Neural crest cell (in vitro differentiated cells): Measurements from ENCODE around the gene ASB5. TPM values are rescaled to one million over a fixed set of nuclear protein-coding genes. Genes with fewer than 3 reads are reported as not detected.
"Not testable (repeated sequence)": the region's sequence is repeated elsewhere in the genome, so short reads cannot be mapped to it uniquely, and the experiment has no call there.

Experiments used
- DNase-seq: peaks from one replicate; pipeline ENCODE4 v3.0.0; 2021; ENCODE audit warnings: low read depth, mixed read lengths, low spot score
- H3K27ac Mint-ChIP-seq: one replicate; pipeline ENCODE4 v1.8.0; 2021; ENCODE audit warnings: mild to moderate bottlenecking, mixed read lengths; ENCODE audit not compliant: unreplicated experiment
- H3K27me3 Mint-ChIP-seq: 2 replicates; pipeline ENCODE4 v1.8.0; 2021; ENCODE audit warnings: low read depth, mild to moderate bottlenecking, mixed read lengths
- H3K36me3 Mint-ChIP-seq: 2 replicates; pipeline ENCODE4 v1.8.0; 2021; ENCODE audit warnings: low read depth, mild to moderate bottlenecking, mixed read lengths
- H3K4me1 Mint-ChIP-seq: 2 replicates; pipeline ENCODE4 v1.8.0; 2021; ENCODE audit warnings: mixed read lengths
- H3K4me3 Mint-ChIP-seq: one replicate; pipeline ENCODE4 v1.8.0; 2021; ENCODE audit warnings: mild to moderate bottlenecking, mixed read lengths
- H3K9me3 Mint-ChIP-seq: 2 replicates; pipeline ENCODE4 v1.8.0; 2021; ENCODE audit warnings: mixed read lengths
- CTCF ChIP-seq: fragments of 200-600 bp; sonication (generic); conservative IDR thresholded peaks from 2 replicates; pipeline ENCODE4 v1.5.0; 2021; ENCODE audit warnings: antibody characterized with exemption, mild to moderate bottlenecking
- total RNA-seq: library from RNA; stranded (reverse); gene quantifications from 2 replicates; pipeline ENCODE4 v1.2.1, GENCODE V29; 2021

The ASB5 gene
- total RNA-seq, 1 donor from 2014 or later = not detected

- DNase-seq = no peak
- Mint-ChIP-seq H3K27ac (no peak overlapping the region), H3K27me3 (no peaks in the 10 kb centered on the region), H3K9me3 (no peaks in the 10 kb centered on the region), H3K4me3 (no peak overlapping the region), H3K36me3 (no peaks in the 10 kb centered on the region), H3K4me1 (peaks cover 7% of the 10 kb centered on the region)
- TF ChIP-seq CTCF = no peak
These were observed 21.5 kb upstream of the ASB5 start for GRCh38 chr4:176290520-176290919.

- Mint-ChIP-seq H3K36me3 (no peaks in the 10 kb centered on the region), H3K9me3 (no peaks in the 10 kb centered on the region), H3K4me1 (peaks cover 7% of the 10 kb centered on the region), H3K4me3 (no peak overlapping the region), H3K27me3 (no peaks in the 10 kb centered on the region), H3K27ac (no peak overlapping the region)
- no peak for TF ChIP-seq CTCF
- no peak for DNase-seq
These were observed 20.5 kb upstream of the ASB5 start for GRCh38 chr4:176289561-176289960.

GRCh38 chr4:176288020-176288419 is 19.0 kb upstream of the ASB5 start:
- no peak overlapping the region for H3K4me3 Mint-ChIP-seq
- peaks cover 7% of the 10 kb centered on the region for H3K4me1 Mint-ChIP-seq
- H3K36me3 Mint-ChIP-seq = no peaks in the 10 kb centered on the region
- H3K27ac Mint-ChIP-seq = no peak overlapping the region
- H3K9me3 Mint-ChIP-seq = no peaks in the 10 kb centered on the region
- H3K27me3 Mint-ChIP-seq = no peaks in the 10 kb centered on the region
- TF ChIP-seq CTCF = no peak
- no peak for DNase-seq

- no peaks in the 10 kb centered on the region for H3K27me3 Mint-ChIP-seq
- no peaks in the 10 kb centered on the region for H3K36me3 Mint-ChIP-seq
- no peak for DNase-seq
- peaks cover 7% of the 10 kb centered on the region for H3K4me1 Mint-ChIP-seq
- no peak overlapping the region for H3K4me3 Mint-ChIP-seq
- no peak for TF ChIP-seq CTCF
- H3K27ac Mint-ChIP-seq = no peak overlapping the region
- H3K9me3 Mint-ChIP-seq = no peaks in the 10 kb centered on the region
These were observed 18.5 kb upstream of the ASB5 start for GRCh38 chr4:176287546-176287945.

GRCh38 chr4:176286728-176287127 is 17.7 kb upstream of the ASB5 start:
- no peak overlapping the region for H3K27ac Mint-ChIP-seq
- TF ChIP-seq CTCF = no peak
- no peak for DNase-seq
- H3K4me3 Mint-ChIP-seq = no peak overlapping the region
- H3K36me3 Mint-ChIP-seq = no peaks in the 10 kb centered on the region
- no peaks in the 10 kb centered on the region for H3K27me3 Mint-ChIP-seq
- H3K4me1 Mint-ChIP-seq = peaks cover 7% of the 10 kb centered on the region
- no peaks in the 10 kb centered on the region for H3K9me3 Mint-ChIP-seq

- H3K27ac Mint-ChIP-seq, H3K9me3 Mint-ChIP-seq, DNase-seq, H3K27me3 Mint-ChIP-seq, H3K36me3 Mint-ChIP-seq, H3K4me3 Mint-ChIP-seq, H3K4me1 Mint-ChIP-seq: not testable (repeated sequence)
These were observed 10.5 kb upstream of the ASB5 start for GRCh38 chr4:176279560-176279959.
